HepG2 (cell line): Measurements from ENCODE around the gene TAF13. TPM values are rescaled to one million over a fixed set of nuclear protein-coding genes. Genes with fewer than 3 reads are reported as not detected.

Source experiments
- FOXP1 ChIP-seq, 2 experiments: fragments of 450-650 bp in 1 of 2; IDR thresholded peaks; 2 replicates each; pipeline ENCODE4 v1.6.1; 2017 to 2018; ENCODE audit warnings: antibody characterized with exemption in 1 of 2
- JDP2 ChIP-seq: sonication (generic); formaldehyde crosslinking; IDR thresholded peaks from 2 replicates; pipeline ENCODE4 v1.8.1; 2022; ENCODE audit warnings: missing genetic modification reagents, borderline replicate concordance
- POGZ ChIP-seq: sonication (generic); formaldehyde crosslinking; IDR thresholded peaks from 2 replicates; pipeline ENCODE4 v1.4.0; 2020; ENCODE audit warnings: mild to moderate bottlenecking, missing genetic modification reagents
- SMAD1 ChIP-seq: sonication (generic); formaldehyde crosslinking; IDR thresholded peaks from 2 replicates; pipeline ENCODE4 v1.4.0; 2020; ENCODE audit warnings: missing genetic modification reagents, low read depth, mild to moderate bottlenecking, borderline replicate concordance
- SOX6 ChIP-seq, 2 experiments: fragments of 450-650 bp in 1 of 2; sonication (generic) in 1 of 2; formaldehyde crosslinking in 1 of 2; IDR thresholded peaks; 2 replicates each; pipeline versions ENCODE4 v1.4.0 to v1.6.1; 2017 to 2020; ENCODE audit warnings: antibody characterized with exemption in 1 of 2, mild to moderate bottlenecking in 1 of 2, missing genetic modification reagents in 1 of 2
- TAF1 ChIP-seq: sonication (generic); formaldehyde crosslinking; IDR thresholded peaks from 2 replicates; pipeline ENCODE4 v1.4.0; 2020; ENCODE audit warnings: missing genetic modification reagents
- ZBTB7B ChIP-seq: sonication (generic); formaldehyde crosslinking; IDR thresholded peaks from 2 replicates; pipeline ENCODE4 v1.4.0; 2020; ENCODE audit warnings: missing genetic modification reagents
- ZNF3 ChIP-seq: IDR thresholded peaks from 2 replicates; pipeline ENCODE4 v1.7.0; 2017; ENCODE audit warnings: inconsistent platforms
- ZNF850 ChIP-seq: sonication (generic); formaldehyde crosslinking; conservative IDR thresholded peaks from 2 replicates; pipeline ENCODE4 v1.9.0; 2021; ENCODE audit warnings: mild to moderate bottlenecking, missing genetic modification reagents
- polyA plus RNA-seq, 8 experiments: library from polyadenylated mRNA; depleted of rRNA in 3 of 8; stranded (reverse) in 7 of 8; unstranded in 1 of 8; fragments of >200 nt; fragmentation: Illumina TruSeq in 4 of 8; extraction: Trizol in 4 of 8; gene quantifications; 2 replicates each; pipeline versions ENCODE4 v1.2.1 to v1.2.3, GENCODE V29; 2011 to 2016; ENCODE audit warnings: low read depth in 4 of 8, missing spikeins in 1 of 8, mixed read lengths in 1 of 8; ENCODE audit not compliant: insufficient read depth in 1 of 8
- total RNA-seq, 5 experiments: library from RNA; depleted of rRNA; stranded (reverse); fragments of >200 nt; fragmentation: Illumina TruSeq; extraction: Trizol; gene quantifications; 2 replicates each; pipeline ENCODE4 v1.2.3, GENCODE V29; 2016; ENCODE audit warnings: low read depth in 1 of 5
- TF ChIP-seq, protein P1 (sequence below): sonication (generic); formaldehyde crosslinking; IDR thresholded peaks from 2 replicates; pipeline ENCODE4 v1.5.0; 2020; ENCODE audit warnings: mild to moderate bottlenecking, missing genetic modification reagents
- TF ChIP-seq, protein P2 (sequence below): IDR thresholded peaks from 2 replicates; pipeline ENCODE4 v1.6.1; 2016; ENCODE audit warnings: mild to moderate bottlenecking
- TF ChIP-seq, protein P3 (sequence below): sonication (generic); formaldehyde crosslinking; IDR thresholded peaks from 2 replicates; pipeline ENCODE4 v1.8.1; 2023; ENCODE audit warnings: missing genetic modification reagents, mild to moderate bottlenecking, borderline replicate concordance
- TF ChIP-seq, protein P4 (sequence below): sonication (generic); formaldehyde crosslinking; IDR thresholded peaks from 2 replicates; pipeline ENCODE4 v1.5.1; 2020; ENCODE audit warnings: mild to moderate bottlenecking, missing genetic modification reagents, moderate library complexity
- TF ChIP-seq, protein P5 (sequence below): sonication (generic); formaldehyde crosslinking; IDR thresholded peaks from 2 replicates; pipeline ENCODE4 v1.4.0; 2020; ENCODE audit warnings: mild to moderate bottlenecking, low read depth, missing genetic modification reagents
- TF ChIP-seq, protein P6 (sequence below): sonication (generic); formaldehyde crosslinking; IDR thresholded peaks from 2 replicates; pipeline ENCODE4 v1.4.0; 2020; ENCODE audit warnings: missing genetic modification reagents, borderline replicate concordance
- TF ChIP-seq, protein P7 (sequence below): sonication (generic); formaldehyde crosslinking; IDR thresholded peaks from 2 replicates; pipeline ENCODE4 v1.4.0; 2020; ENCODE audit warnings: missing genetic modification reagents, borderline replicate concordance

The TAF13 gene
- total and polyA plus RNA-seq, 2 of the 13 experiments (the other 11 are each of a cell fraction or from before 2014, with no cell fraction given): 11.5 to 36.3 TPM

DNA sequence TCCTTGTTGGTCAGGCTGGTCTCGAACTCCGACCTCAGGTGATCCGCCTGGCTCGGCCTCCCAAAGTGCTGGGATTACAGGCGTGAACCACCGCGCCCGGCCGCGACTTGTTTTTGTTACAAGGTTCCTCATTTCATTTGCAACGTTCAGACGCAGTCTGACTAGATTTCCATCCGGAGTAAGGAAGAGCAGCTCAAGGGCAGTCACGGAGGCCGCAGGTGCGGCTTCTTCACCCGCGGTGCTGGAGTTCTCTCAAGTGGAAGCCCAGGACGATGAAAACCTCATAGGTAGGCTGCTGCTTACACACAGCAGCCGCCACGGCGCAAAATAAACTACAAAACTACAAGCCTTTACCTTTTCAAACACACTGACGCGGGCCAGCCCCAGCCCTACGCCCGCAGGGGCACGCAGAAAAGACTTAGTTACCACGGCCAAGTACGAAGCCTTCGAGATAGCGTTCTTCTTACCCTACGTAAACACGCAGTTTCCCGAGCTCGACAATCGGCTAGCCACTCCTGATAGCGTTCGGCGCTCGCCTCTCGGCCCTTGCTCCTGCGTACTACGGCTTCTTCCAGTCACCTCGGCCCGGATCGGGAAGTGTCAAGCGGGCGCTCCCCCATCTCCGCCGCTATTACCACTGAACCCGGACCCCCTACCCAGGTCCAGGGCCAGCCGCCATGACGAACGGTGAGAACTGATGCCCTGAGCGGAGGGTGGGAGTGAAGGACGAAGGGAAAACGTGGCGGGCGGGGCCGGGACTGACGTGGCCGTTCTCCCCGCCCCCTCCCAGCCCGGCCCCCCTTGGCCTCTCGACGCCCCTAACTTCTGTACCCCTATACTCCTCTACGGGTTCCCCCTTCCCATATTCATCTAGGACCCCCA lies 14.6 kb upstream of the TAF13 start, which contains the start of gene TMEM167B (continued):
- TF ChIP-seq, protein P1, sequence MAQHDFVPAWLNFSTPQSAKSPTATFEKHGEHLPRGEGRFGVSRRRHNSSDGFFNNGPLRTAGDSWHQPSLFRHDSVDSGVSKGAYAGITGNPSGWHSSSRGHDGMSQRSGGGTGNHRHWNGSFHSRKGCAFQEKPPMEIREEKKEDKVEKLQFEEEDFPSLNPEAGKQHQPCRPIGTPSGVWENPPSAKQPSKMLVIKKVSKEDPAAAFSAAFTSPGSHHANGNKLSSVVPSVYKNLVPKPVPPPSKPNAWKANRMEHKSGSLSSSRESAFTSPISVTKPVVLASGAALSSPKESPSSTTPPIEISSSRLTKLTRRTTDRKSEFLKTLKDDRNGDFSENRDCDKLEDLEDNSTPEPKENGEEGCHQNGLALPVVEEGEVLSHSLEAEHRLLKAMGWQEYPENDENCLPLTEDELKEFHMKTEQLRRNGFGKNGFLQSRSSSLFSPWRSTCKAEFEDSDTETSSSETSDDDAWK (CRISPR knock-in tag): no peak
- peak; percentile 85 for TF ChIP-seq POGZ (CRISPR knock-in tag)
- TF ChIP-seq, protein P2, sequence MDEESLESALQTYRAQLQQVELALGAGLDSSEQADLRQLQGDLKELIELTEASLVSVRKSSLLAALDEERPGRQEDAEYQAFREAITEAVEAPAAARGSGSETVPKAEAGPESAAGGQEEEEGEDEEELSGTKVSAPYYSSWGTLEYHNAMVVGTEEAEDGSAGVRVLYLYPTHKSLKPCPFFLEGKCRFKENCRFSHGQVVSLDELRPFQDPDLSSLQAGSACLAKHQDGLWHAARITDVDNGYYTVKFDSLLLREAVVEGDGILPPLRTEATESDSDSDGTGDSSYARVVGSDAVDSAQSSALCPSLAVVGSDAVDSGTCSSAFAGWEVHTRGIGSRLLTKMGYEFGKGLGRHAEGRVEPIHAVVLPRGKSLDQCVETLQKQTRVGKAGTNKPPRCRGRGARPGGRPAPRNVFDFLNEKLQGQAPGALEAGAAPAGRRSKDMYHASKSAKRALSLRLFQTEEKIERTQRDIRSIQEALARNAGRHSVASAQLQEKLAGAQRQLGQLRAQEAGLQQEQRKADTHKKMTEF (CRISPR knock-in tag): peak; percentile 84
- TF ChIP-seq, protein P3, sequence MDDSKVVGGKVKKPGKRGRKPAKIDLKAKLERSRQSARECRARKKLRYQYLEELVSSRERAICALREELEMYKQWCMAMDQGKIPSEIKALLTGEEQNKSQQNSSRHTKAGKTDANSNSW (CRISPR knock-in tag): peak; percentile 35; the same call in 1 of the 2 replicates
- TF ChIP-seq, protein P4, sequence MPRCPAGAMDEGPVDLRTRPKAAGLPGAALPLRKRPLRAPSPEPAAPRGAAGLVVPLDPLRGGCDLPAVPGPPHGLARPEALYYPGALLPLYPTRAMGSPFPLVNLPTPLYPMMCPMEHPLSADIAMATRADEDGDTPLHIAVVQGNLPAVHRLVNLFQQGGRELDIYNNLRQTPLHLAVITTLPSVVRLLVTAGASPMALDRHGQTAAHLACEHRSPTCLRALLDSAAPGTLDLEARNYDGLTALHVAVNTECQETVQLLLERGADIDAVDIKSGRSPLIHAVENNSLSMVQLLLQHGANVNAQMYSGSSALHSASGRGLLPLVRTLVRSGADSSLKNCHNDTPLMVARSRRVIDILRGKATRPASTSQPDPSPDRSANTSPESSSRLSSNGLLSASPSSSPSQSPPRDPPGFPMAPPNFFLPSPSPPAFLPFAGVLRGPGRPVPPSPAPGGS (CRISPR knock-in tag): no peak; the same call in 1 of the 2 replicates
- TF ChIP-seq, protein P5, sequence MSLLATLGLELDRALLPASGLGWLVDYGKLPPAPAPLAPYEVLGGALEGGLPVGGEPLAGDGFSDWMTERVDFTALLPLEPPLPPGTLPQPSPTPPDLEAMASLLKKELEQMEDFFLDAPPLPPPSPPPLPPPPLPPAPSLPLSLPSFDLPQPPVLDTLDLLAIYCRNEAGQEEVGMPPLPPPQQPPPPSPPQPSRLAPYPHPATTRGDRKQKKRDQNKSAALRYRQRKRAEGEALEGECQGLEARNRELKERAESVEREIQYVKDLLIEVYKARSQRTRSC (CRISPR knock-in tag): 0 out of 2 replicates have a peak, but pooled peaks have one; percentile 26
- TF ChIP-seq TAF1 (CRISPR knock-in tag): peak; percentile 86; the same call in 1 of the 2 replicates
- no peak for TF ChIP-seq SMAD1
- TF ChIP-seq FOXP1 (IDR thresholded peaks at IDR 0.05): peak; percentile 81
- TF ChIP-seq FOXP1 (CRISPR knock-in tag; IDR thresholded peaks at IDR 0.05): peak; percentile 78
- TF ChIP-seq, protein P6, sequence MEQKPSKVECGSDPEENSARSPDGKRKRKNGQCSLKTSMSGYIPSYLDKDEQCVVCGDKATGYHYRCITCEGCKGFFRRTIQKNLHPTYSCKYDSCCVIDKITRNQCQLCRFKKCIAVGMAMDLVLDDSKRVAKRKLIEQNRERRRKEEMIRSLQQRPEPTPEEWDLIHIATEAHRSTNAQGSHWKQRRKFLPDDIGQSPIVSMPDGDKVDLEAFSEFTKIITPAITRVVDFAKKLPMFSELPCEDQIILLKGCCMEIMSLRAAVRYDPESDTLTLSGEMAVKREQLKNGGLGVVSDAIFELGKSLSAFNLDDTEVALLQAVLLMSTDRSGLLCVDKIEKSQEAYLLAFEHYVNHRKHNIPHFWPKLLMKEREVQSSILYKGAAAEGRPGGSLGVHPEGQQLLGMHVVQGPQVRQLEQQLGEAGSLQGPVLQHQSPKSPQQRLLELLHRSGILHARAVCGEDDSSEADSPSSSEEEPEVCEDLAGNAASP: peak; percentile 79
- no peak; the same call in 1 of the 2 replicates for TF ChIP-seq ZNF3 (CRISPR knock-in tag)
- no peak for TF ChIP-seq ZNF850 (CRISPR knock-in tag)
- TF ChIP-seq SOX6 (IDR thresholded peaks at IDR 0.05): no peak
- peak; percentile 65 for TF ChIP-seq SOX6 (CRISPR knock-in tag; IDR thresholded peaks at IDR 0.05)
- TF ChIP-seq, protein P7, sequence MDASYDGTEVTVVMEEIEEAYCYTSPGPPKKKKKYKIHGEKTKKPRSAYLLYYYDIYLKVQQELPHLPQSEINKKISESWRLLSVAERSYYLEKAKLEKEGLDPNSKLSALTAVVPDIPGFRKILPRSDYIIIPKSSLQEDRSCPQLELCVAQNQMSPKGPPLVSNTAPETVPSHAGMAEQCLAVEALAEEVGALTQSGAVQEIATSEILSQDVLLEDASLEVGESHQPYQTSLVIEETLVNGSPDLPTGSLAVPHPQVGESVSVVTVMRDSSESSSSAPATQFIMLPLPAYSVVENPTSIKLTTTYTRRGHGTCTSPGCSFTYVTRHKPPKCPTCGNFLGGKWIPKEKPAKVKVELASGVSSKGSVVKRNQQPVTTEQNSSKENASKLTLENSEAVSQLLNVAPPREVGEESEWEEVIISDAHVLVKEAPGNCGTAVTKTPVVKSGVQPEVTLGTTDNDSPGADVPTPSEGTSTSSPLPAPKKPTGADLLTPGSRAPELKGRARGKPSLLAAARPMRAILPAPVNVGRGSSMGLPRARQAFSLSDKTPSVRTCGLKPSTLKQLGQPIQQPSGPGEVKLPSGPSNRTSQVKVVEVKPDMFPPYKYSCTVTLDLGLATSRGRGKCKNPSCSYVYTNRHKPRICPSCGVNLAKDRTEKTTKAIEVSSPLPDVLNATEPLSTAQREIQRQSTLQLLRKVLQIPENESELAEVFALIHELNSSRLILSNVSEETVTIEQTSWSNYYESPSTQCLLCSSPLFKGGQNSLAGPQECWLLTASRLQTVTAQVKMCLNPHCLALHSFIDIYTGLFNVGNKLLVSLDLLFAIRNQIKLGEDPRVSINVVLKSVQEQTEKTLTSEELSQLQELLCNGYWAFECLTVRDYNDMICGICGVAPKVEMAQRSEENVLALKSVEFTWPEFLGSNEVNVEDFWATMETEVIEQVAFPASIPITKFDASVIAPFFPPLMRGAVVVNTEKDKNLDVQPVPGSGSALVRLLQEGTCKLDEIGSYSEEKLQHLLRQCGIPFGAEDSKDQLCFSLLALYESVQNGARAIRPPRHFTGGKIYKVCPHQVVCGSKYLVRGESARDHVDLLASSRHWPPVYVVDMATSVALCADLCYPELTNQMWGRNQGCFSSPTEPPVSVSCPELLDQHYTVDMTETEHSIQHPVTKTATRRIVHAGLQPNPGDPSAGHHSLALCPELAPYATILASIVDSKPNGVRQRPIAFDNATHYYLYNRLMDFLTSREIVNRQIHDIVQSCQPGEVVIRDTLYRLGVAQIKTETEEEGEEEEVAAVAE (CRISPR knock-in tag): peak; percentile 83; the same call in 1 of the 2 replicates
- peak; percentile 86 for TF ChIP-seq ZBTB7B (CRISPR knock-in tag)
- no peak for TF ChIP-seq JDP2
